ENCODE data around the gene PLPP3. TPM values are rescaled to one million over a fixed set of nuclear protein-coding genes. Genes with fewer than 3 reads are reported as not detected.

The PLPP3 gene
- total and polyA plus RNA-seq, 2 donors (not counting 1 experiment from before 2014, with no cell fraction given) = 343 to 465 TPM

- Histone ChIP-seq H3K36me3 (ENCODE audit: control insufficient read depth, insufficient read depth, low read length) (peaks cover 25% of the 10 kb centered on the region), H3K27ac (ENCODE audit: insufficient read depth, low read length) (no peak overlapping the region), H3K9ac (ENCODE audit: insufficient read depth, low read length) (no peak overlapping the region), H3K4me1 (ENCODE audit: control insufficient read depth, extremely low read depth, insufficient read depth, low read length) (peaks cover 4% of the 10 kb centered on the region), H2AFZ (ENCODE audit: low read length) (no peak overlapping the region), H3K79me2 (ENCODE audit: control insufficient read depth, insufficient read depth, low read length) (peaks cover 31% of the 10 kb centered on the region), H4K20me1 (ENCODE audit: control insufficient read depth, extremely low read depth, insufficient read depth, low read length) (no peaks in the 10 kb centered on the region), H3K9me3 (ENCODE audit: control insufficient read depth, insufficient read depth, low read depth, low read length) (no peaks in the 10 kb centered on the region), H3K4me3 (replicated peaks in 1 of 4; ENCODE audit: control extremely low read depth in 1 of 4, insufficient read depth in 1 of 4, low read depth in 3 of 4, low read length in 4 of 4) (no peak overlapping the region), H3K27me3 (ENCODE audit: control insufficient read depth, insufficient read depth, low read length) (no peaks in the 10 kb centered on the region), H3K4me2 (ENCODE audit: extremely low read depth, insufficient read depth, low read length) (no peak overlapping the region)
- peak; percentile 54 to 76 for DNase-seq (ENCODE audit: low read depth in 2 of 2)
- TF ChIP-seq CTCF (conservative IDR thresholded peaks at IDR 0.05 in 1 of 2, IDR thresholded peaks at IDR 0.05 in 1 of 2; ENCODE audit: low read depth in 1 of 2, low read length in 2 of 2) = no peak
- TF ChIP-seq EZH2 (IDR thresholded peaks at IDR 0.05; ENCODE audit: low read length, missing control alignments) = no peak
These were observed 76.6 kb downstream of the PLPP3 start for GRCh38 chr1:56502700-56503245.

GRCh38 chr1:56501888-56502287 is 77.5 kb downstream of the PLPP3 start:
- H3K4me2 ChIP-seq (ENCODE audit: extremely low read depth, insufficient read depth, low read length) = no peak overlapping the region
- H3K4me1 ChIP-seq (ENCODE audit: control insufficient read depth, extremely low read depth, insufficient read depth, low read length) = no peaks in the 10 kb centered on the region
- no peak overlapping the region for H3K4me3 ChIP-seq (replicated peaks in 1 of 4; ENCODE audit: control extremely low read depth in 1 of 4, insufficient read depth in 1 of 4, low read depth in 3 of 4, low read length in 4 of 4)
- no peaks in the 10 kb centered on the region for H3K27me3 ChIP-seq (ENCODE audit: control insufficient read depth, insufficient read depth, low read length)
- no peak for TF ChIP-seq EZH2 (IDR thresholded peaks at IDR 0.05; ENCODE audit: low read length, missing control alignments)
- TF ChIP-seq CTCF (conservative IDR thresholded peaks at IDR 0.05 in 1 of 2, IDR thresholded peaks at IDR 0.05 in 1 of 2; ENCODE audit: low read depth in 1 of 2, low read length in 2 of 2) = no peak
- peaks cover 27% of the 10 kb centered on the region for H3K79me2 ChIP-seq (ENCODE audit: control insufficient read depth, insufficient read depth, low read length)
- H4K20me1 ChIP-seq (ENCODE audit: control insufficient read depth, extremely low read depth, insufficient read depth, low read length) = no peaks in the 10 kb centered on the region
- H3K27ac ChIP-seq (ENCODE audit: insufficient read depth, low read length) = no peak overlapping the region
- no peaks in the 10 kb centered on the region for H3K9me3 ChIP-seq (ENCODE audit: control insufficient read depth, insufficient read depth, low read depth, low read length)
- no peak overlapping the region for H3K9ac ChIP-seq (ENCODE audit: insufficient read depth, low read length)
- H2AFZ ChIP-seq (ENCODE audit: low read length) = no peak overlapping the region
- no peak for DNase-seq (ENCODE audit: low read depth in 2 of 2)
- H3K36me3 ChIP-seq (ENCODE audit: control insufficient read depth, insufficient read depth, low read length) = peaks cover 20% of the 10 kb centered on the region

DNA sequence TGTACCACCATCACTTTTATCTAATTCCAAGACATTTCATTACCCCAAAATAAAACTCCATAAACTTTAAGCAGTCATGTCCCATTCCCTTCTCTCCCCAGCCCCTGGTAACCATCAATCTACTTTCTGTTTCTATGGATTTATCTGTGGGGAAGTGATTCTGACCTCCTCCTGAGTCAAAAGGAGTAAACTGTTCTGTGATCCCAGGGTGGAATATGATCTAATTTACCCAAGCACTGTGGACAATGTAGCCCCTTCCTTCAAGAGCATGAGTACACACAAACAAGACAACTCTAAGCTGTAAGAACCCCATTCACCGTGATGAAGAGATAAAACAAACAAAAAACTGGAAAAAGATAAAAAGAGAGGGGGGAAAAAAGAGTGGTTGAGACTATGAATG is 77.9 kb downstream of the PLPP3 start:
- DNase-seq (ENCODE audit: low read depth in 2 of 2) = no peak
- H3K27me3 ChIP-seq (ENCODE audit: control insufficient read depth, insufficient read depth, low read length) = no peaks in the 10 kb centered on the region
- H3K4me3 ChIP-seq (replicated peaks in 1 of 4; ENCODE audit: control extremely low read depth in 1 of 4, insufficient read depth in 1 of 4, low read depth in 3 of 4, low read length in 4 of 4) = no peak overlapping the region
- H2AFZ ChIP-seq (ENCODE audit: low read length) = no peak overlapping the region
- H3K4me1 ChIP-seq (ENCODE audit: control insufficient read depth, extremely low read depth, insufficient read depth, low read length) = no peaks in the 10 kb centered on the region
- H3K9me3 ChIP-seq (ENCODE audit: control insufficient read depth, insufficient read depth, low read depth, low read length) = no peaks in the 10 kb centered on the region
- H3K79me2 ChIP-seq (ENCODE audit: control insufficient read depth, insufficient read depth, low read length) = peaks cover 25% of the 10 kb centered on the region
- H3K27ac ChIP-seq (ENCODE audit: insufficient read depth, low read length) = no peak overlapping the region
- no peak overlapping the region for H3K4me2 ChIP-seq (ENCODE audit: extremely low read depth, insufficient read depth, low read length)
- no peaks in the 10 kb centered on the region for H4K20me1 ChIP-seq (ENCODE audit: control insufficient read depth, extremely low read depth, insufficient read depth, low read length)
- peaks cover 20% of the 10 kb centered on the region for H3K36me3 ChIP-seq (ENCODE audit: control insufficient read depth, insufficient read depth, low read length)
- TF ChIP-seq EZH2 (IDR thresholded peaks at IDR 0.05; ENCODE audit: low read length, missing control alignments) = no peak
- no peak for TF ChIP-seq CTCF (conservative IDR thresholded peaks at IDR 0.05 in 1 of 2, IDR thresholded peaks at IDR 0.05 in 1 of 2; ENCODE audit: low read depth in 1 of 2, low read length in 2 of 2)
- H3K9ac ChIP-seq (ENCODE audit: insufficient read depth, low read length) = no peak overlapping the region

All from fibroblast of lung (primary cell).